ENCODE results near the gene MAL.
"Not testable (repeated sequence)": the region's sequence is repeated elsewhere in the genome, so short reads cannot be mapped to it uniquely, and the experiment has no call there.

Gene MAL

DNA sequence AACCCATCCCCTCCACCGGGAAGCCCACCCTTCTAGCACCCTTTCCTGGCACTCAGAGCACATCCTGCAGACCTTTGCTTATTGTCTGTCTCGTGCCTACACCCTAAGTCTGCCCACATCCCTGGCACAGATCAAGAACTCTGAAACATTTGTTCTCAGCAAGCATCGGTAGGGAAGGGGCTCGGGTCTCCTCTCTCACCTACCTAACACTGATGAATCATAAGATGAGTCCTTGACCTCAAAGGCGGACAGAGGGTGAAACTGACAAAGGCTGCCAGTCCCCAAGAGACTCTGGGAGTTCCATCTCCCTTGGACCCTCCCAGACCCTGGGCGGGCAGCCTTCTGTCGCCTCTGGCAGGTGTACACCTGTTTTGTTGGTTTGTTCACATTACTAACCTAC is 9.3 kb downstream of the MAL start:
- DNase-seq = no peak

DNA sequence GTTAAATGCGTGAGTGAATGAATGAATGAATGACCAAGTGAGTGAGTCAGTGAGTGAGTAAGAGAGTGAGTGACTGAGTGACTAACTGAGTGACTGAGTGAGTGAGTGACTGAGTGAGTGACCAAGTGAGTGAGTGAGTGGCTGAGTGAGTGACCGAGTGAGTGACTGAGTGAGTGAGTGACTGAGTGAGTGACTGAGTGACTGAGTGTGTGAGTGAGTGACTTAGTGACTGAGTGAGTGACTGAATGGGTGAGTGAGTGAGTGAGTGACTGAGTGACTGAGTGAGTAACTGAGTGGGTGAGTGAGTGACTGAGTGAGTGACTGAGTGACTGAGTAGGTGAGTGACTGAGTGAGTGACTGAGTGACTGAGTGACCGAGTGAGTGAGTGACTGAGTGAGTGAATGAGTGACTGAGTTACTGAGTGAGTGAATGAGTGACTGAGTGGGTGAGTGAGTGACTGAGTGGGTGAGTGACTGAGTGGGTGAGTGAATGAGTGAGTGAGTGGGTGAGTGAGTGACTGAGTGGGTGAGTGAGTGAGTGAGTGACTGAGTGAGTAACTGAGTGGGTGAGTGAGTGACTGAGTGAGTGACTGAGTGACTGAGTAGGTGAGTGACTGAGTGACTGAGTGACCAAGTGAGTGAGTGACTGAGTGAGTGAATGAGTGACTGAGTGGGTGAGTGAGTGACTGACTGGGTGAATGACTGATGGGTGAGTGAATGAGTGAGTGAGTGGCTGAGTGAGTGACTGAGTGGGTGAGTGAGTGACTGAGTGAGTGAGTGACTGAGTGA is 11.3 kb downstream of the MAL start:
- no peak for DNase-seq

DNA sequence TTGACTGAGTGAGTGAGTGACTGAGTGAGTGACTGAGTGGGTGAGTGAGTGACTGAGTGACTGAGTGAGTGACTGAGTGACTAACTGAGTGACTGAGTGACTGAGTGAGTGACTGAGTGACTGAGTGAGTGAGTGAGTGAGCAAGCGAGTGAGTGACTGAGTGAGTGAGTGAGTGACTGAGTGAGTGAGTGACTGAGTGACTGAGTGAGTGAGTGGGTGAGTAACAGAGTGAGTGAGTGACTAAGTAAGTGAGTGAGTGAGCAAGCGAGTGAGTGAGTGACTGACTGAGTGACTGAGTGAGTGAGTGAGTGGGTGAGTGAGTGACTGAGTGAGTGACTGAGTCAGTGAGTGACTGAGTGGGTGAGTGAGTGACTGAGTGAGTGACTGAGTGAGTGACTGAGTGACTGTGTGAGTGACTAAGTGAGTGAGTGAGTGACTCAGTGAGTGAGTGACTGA is 11.9 kb downstream of the MAL start:
- DNase-seq = no peak

DNA sequence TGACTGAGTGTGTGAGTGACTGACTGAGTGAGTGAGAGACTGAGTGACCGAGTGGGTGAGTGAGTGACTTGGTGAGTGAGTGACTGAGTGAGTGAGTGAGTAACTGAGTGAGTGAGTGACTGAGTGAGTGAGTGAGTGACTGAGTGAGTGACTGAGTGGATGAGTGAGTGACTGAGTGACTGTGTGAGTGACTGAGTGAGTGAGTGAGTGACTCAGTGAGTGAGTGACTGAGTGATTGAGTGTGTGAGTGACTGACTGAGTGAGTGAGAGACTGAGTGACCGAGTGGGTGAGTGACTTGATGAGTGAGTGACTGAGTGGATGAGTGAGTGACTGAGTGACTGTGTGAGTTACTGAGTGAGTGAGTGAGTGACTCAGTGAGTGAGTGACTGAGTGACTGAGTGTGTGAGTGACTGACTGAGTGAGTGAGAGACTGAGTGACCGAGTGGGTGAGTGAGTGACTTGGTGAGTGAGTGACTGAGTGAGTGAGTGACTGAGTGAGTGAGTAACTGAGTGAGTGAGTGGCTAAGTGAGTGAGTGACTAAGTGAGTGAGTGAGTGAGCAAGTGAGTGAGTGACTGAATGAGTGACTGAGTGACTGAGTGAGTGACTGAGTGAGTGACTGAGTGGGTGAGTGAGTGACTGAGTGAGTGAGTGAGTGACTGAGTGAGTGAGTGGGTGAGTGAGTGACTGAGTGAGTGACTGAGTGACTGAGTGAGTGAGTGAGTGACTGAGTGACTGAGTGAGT is 12.5 kb downstream of the MAL start:
- not testable (repeated sequence) for DNase-seq

DNA sequence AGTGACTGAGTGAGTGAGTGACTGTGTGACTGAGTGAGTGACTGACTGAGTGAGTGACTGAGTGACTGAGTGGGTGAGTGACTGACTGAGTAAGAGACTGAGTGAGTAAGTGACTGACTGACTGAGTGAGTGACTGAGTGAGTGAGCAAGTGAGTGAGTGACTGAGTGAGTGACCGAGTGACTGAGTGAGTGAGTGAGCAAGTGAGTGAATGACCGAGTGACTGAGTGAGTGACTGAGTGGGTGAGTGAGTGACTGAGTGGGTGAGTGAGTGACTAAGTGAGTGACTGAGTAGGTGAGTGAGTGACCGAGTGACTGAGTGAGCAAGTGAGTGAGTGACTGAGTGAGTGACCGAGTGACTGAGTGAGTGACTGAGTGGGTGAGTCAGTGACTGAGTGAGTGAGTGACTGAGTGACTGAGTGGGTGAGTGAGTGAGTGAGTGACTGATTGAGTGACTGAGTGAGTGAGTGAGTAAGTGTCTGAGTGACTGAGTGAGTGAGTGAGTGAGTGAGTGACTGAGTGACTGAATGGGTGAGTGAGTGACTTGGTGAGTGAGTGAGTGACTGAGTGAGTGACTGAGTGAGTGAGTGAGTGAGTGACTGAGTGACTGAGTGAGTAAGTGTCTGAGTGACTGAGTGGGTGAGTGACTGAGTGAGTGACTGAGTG is 13.3 kb downstream of the MAL start:
- no peak for DNase-seq

DNA sequence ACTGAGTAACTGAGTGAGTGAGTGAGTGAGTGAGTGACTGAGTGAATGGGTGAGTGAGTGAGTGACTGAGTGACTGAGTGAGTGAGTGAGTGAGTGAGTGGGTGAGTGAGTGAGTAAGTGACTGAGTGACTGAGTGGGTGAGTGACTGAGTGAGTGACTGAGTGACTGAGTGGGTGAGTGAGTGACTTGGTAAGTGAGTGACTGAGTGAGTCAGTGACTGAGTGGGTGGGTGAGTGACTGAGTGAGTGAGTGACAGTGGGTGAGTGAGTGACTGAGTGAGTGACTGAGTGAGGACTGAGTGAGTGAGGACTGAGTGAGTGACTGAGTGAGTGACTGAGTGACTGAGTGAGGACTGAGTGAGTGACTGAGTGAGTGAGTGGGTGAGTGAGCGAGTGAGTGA is 13.9 kb downstream of the MAL start:
- no peak for DNase-seq

DNA sequence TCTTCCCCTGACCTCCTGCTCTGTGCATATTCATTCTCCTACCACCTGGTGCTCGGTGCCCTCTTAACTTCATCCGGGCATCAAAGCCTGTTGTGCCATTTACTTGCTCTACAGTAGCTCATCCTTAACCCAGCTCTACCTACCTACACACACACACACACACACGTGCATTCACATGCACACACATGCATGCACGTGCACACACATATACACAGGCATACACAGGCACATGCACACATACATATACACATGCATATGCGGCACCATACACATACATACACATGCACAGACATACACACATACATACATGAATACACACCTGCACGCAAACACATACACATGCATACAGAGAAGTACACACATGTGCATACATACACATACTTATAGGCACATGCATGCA is 14.5 kb downstream of the MAL start:
- no peak for DNase-seq

DNA sequence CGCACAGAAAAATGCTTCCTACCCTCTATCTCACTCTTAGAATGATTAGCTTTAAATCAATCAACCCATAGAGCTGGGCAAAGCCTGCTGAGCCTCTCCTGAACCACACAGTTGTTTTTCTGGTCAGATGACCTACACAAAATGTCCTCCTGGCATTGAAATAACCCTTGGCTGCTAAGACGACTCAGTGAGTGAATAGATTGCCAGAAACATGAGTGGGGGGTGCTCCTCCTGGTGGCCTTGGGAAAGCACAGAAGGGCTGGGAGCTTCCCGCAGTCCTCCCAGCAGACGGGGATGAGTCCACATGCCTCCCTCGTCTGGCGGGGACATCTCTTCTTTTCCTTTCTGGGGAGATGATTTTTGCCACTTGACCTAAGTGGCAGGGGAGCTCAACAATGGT is 14.9 kb downstream of the MAL start:
- DNase-seq = no peak

DNA sequence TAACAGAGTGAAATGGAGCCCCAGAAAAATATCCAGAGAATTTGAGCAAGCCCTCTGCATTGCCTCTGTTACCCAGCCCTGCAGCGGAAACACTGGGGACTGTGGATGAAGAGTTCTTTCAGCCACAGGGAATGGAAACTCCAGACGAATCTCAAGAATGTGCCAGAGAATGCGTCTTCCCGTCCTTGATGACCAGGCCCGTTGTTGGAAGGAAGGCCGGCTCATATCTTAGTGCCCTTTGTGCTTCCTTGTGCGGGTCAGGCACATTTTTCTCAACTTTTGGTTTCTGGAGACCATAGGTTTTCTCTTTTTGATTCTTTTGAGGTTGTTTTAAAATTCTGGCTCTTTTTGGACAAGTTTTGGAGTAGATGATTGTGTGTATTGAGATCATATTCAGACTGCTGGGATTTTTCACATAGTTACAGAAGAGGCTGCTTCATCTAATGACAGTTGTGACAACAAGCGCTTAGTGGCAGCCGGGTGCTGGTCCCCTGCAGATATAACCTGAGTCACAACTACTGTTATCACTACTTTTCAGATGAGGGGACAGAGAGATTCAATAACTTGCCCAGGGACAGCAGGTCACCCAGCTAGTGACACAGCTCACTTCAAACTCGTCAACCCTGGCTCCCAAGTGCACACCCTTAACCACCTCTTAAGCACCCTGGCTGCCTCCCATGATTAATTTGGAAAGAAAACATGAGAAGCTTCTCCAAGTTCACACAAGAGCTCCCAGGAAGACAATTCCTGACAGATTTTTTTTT is 15.7 kb downstream of the MAL start:
- no peak for DNase-seq

DNA sequence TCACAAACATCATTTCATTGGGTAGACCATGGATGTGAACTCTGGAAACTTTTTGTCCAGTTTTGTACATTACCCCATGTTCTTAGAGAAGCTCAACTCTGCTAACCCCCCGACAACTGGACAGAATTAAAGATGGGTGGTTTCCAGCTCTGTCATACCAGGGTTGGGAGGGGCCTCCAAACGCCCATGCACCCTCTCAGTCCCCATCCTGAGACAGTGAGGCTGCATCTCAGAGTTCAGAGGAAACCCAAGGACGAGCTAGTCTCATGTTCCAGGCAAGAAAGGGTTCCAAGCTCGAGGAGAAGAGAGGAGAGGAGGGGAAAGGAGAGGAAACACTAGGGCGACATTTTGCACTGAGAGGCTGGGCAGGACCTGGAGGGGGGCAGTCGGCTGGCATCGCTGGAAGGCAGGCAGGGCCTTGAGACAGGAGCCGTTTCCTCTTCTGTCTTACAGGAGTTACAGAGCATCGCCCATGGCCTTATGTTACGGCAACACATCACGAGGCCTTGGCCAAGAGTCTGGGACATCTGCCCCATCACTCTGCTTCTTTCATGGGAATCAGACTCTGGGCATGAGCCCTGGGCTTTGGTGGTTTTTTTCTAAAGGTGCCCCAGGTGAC is 16.4 kb downstream of the MAL start:
- no peak for DNase-seq

DNA sequence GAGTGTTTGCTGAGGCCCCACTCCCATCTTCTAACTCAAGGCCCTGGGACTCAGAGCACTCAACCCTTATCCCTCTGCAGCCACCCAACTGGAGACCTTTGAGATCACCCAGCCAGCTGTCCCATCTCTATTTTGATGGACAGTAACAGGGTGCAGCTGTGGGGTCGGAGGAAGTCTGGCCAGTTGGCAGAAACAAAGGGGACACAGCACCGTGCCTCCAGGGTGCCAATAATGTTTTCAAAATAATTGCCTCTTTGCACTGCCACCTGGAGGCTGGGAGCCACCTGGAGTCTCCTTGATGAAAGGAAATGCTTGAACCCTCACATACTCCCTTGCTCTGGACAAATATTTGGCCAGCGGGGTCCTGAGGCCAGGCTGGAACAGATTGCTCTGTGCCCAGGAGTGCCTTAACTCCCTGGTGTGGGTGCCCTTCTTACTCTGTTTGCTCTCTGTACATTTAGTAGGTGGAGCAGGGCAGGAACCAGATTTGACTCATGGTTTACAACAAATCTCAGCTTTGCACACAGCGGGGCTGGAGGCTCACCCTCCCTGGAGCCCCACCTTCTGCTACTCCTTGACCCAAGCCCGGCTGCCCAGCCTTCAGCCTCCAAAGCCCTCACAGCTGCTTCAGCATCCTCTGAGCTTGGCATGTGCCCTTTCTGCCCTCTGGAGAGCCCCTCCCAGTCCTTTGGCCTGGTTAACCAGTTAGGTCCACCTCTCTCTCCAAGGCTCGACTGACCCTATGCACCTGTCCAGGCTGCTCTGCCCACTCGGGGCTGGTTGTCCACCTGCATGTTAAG is 17.2 kb downstream of the MAL start:
- DNase-seq = no peak

DNA sequence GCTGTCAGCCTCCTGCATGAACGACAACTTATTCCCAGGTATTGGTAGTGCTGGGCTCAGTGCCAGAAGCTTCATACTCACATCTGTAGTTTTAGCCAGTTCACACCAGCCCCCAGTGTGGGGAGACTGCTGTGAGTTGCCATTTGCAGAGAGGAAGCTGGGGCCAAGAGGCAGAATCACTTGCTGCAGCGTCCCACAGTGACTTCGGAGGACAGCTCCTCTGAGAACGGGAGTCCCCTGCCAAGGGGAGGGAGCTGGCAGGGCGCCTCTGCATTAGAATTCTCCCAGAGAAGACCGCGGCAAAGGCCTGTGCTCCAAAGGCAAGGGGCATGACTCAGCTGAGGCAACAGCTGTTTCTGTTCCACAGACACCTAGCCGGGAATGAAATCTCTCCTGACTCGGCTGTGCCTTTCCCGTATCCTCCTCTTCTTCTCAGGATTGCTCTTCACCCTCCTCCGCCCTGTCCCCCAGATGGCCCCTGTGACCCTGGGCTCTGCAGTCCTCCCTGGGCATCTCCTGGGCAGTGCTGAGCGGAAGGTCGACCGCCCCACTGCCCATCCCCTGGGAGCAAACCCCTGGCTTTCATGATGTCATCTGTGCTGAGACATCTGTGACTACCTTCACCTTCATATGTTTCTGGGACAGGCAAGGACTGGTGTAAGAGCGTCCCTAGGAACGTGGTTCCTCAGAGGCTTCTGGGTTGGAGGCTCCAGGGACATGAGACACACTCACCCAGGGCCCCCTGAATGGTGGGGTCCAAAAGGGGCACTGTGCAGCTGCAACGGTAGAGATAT is 18.0 kb downstream of the MAL start:
- no peak for DNase-seq

DNA sequence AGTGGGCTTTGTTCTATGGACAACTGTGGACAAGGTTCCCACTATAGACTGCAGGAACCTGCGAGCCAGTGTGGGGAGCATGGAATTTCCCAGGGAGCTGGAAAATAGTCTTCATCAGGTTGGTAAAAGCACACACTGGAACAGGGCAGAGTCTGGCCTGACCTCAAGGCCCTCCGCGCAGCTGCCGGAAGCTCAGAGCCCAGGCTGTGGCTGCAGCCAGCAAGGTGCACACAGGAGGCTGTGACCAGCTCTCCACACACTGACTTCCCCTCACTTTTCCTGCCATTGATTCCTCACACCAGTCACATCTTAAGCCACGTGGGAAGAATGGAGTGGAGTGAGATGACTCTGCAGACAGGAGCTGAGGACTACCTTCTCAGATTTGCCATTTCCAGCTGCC is 19.1 kb downstream of the MAL start:
- DNase-seq = no peak

DNA sequence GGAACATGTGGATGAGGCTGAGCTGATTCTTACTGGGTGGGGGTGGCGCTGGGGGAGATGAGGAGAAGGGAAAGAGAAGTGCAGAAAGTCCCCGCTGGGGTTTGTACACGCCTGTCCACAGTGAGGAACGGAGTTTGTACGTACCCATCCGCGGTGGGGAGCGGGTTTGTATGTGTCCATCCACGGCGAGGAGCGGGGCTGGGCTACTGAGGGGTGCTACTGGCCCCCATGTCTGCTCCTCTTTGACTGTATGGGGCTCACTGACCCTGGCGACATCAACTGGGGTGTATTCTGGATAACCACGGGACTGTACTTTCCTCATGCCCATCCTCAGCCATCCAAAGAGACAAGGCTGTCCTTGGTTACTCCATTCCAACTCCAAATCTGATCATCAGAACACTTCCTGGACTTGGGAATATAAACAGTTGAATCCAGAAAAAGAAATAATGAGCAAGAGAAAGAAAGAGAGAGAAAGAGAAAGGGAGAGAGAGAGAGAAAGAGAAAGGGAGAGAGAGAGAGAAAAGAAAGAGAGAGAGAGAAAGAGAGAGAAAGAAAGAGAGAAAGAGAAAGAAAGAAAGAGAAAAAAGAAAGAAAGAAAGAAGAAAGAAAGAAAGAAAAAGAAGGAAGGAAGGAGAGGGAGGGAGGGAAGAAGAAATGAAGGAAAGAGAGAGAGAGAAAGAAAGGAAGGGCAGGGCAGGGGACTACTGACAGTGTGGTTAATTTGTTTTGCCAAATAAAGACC is 21.0 kb downstream of the MAL start:
- no peak for DNase-seq

DNA sequence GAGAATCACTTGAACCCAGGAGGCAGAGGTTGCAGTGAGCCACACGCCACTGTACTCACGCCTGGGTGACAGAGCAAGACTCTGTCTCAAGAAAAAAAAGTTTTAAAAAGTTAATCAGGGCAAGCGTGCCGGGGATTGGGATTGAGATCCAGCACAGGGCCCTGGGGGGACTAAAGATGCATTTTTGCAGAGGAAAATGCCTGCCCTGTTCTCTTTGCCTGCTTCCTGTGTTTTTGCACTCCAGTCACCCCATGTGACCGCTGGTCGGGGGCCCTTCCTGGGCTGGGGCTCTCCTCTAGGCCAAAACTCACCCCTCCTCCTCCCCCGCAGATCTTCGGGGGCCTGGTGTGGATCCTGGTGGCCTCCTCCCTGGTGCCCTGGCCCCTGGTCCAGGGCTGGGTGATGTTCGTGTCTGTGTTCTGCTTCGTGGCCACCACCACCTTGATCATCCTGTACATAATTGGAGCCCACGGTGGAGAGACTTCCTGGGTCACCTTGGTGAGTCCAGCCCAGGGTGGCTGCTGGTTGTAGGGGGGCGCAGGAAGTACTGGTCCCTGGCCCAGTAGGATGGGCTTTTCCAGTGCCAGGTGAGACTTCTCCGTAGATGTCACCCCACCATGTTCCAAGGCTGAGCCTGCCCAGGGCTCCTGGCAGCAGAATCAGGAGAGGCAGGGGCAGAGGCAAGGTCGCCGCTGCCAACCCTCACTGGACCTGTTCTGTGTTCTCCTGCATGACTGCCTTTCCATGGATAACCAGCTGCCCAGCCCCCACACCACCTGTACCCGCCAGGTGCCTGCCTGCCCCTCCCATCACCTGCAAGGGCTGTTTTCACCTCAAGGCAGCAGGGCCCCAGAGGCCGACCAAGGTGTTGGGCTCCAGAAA is 22.4 kb downstream of the MAL start:
- DNase-seq = no peak

DNA sequence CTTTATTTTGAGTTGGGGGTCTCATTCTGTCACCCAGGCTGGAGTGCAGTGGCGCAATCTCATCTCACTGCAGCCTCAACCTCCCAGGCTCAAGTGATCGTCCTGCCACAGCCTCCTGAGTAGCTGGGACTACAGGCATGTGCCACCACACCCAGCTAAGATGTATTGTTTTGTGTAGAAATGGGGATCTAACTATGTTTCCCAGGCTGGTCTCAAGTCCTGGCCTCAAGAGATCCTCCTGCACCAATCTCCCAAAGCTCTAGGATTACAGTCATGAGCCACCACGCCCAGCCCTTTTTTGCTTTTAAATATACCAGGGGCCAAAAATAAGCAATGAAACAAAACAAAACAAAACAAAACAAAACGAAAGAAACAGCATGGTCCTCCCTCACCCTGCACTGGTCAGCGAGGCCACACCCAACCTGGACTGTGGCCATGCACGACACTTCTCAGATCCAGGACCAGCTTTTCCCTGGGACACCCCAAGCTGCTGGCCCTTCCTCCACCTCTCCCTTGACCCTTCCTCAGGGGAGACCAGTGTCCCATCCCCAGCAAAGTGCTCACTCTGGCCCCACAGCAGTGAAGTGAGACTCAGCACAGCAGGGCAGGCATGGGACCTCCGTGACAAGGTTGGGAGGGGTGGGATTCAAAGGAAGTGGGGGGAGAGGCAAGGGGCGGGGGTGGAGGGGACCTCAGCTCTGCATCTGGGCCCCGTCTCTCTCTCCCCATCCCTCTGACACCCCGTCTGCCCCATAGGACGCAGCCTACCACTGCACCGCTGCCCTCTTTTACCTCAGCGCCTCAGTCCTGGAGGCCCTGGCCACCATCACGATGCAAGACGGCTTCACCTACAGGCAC is 23.5 kb downstream of the MAL start:
- no peak for DNase-seq

DNA sequence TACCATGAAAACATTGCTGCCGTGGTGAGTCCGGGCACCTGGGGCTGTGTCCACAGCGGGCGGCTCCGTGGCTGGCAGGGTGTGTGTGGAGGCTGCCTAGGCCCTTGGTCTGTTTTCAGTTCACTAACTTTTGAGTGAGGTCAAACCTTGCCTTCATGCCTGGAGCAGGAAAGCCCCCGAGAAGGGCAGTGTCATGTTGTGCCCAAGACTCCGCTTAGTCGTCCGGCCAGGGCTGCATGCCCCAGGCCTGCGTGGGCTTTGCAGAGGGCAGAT is 24.1 kb downstream of the MAL start:
- DNase-seq = no peak

DNA sequence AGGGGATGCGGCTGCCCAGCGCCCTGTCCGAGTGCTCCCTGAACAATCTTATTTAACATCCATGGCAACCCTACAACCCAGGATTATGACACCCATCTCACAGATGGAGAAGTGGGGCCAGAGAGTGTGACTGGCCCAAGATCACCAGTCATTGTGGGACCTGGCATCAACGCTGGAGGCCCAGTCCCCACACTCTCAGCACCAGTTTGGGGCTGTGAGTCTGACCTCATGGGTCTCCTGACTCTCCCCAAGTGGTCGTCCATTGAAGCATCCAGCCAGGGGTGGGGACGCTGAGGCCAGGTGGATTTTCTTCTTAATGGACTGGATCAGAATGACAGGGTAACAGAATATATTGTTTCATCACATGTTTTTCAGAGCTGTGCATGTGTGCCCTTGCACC is 24.5 kb downstream of the MAL start:
- DNase-seq = no peak

Measured in CD4-positive, alpha-beta T cell treated with Interleukin-12 subunit alpha and Interleukin-12 subunit beta, for 1 hour (primary cell).